Left ventricle myocardium superior (tissue), 1 donor: ENCODE results near the gene KCNIP4. TPM values are rescaled to one million over a fixed set of nuclear protein-coding genes. Genes with fewer than 3 reads are reported as not detected.

Source experiments
- ATAC-seq: fragments of 200-7000 bp; cut with Tn5 transposase; one replicate; pipeline ENCODE4 v1.9.1; 2020; ENCODE audit warnings: mild to moderate bottlenecking, moderate library complexity
- DNase-seq: peaks from one replicate; pipeline ENCODE4 v3.0.0-alpha.2; 2020
- intact Hi-C: fragments of 100-400 bp; cut with micrococcal nuclease; formaldehyde crosslinking; loops from one replicate; pipeline ENCODE4 v1.11.0; 2022
- total RNA-seq: library from RNA; stranded (reverse); fragmentation: NEBNext Ultra II Directional; extraction: Animal tissue kit (Norgen Biotek cat#: 25700); gene quantifications from one replicate; pipeline ENCODE4 v1.2.1, GENCODE V29; 2021
- donor health status: DM: no; HTN: yes; CAD: no; lungs with severe emphysema.

The KCNIP4 gene
- total RNA-seq, 1 donor from 2014 or later, result not detected

DNA sequence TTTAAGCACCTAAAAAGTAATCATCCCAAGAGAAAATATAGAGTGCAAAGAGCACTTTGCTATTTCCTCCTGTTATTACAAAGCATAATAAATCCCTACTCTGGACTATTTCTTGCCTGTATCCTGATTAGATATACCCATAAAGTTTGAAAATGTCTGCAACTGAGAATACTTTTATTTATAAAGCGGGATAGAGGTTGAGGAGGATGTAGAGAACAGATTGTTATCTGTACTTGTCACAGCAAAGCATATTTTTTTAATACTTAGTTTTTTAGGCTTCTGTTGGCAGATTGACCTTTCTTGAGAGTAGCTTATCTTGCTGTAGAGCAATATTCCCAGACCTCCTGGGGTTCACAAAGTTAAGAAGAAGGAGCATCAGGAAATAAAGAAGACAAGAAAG lies 396.1 kb downstream of the KCNIP4 start:
- intact Hi-C loops, result no loop called here
- ATAC-seq, result no peak
- DNase-seq, result no peak

- ATAC-seq (no peak), DNase-seq (no peak)
- intact Hi-C loops, result no loop called here
Observed at GRCh38 chr4:21544955-21545354, 403.6 kb downstream of the KCNIP4 start.

DNA sequence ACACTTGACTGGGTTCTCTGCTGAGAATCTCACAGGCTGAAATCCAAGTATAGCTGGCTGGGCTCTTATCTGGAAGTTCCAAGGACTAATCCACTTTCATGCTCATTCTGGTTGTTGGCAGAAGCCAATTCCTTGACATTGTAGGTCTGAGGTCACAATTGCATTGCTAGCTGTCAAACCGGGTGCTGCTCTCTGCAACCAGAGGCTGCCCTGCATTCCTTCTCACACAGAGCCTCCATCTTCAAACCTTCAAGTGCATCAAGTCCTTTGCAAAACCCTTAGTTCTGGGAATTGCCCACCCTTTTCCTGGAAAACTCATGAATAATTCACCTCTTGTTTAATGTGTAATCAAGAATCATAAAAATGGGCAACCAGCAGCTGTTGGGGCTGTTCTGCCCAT lies 404.2 kb downstream of the KCNIP4 start:
- DNase-seq (no peak), ATAC-seq (no peak)
- intact Hi-C loops, result no loop called here

- ATAC-seq, result no peak
- intact Hi-C loops, result no loop called here
- DNase-seq, result no peak
Observed at GRCh38 chr4:21543514-21543913, 405.1 kb downstream of the KCNIP4 start.

DNA sequence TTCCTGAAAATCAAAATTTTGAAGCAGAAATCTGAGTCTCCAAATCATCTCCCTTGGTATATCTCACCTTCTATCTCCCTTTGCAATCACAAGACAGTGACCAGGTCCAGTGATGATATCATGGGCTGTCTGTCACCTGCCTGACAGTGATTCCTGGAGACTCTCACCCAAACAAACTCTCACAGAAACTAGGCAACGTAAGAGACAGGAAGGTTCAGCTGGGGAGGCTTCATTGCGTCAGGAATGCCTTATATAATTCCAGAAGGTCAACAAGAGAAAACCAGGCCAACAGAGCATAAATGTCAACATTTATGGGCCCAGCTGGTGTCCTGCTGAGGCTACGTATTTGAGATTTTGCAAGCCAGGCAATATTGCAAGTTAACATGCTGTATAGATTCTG lies 412.7 kb downstream of the KCNIP4 start:
- ATAC-seq, result no peak
- no peak for DNase-seq
- intact Hi-C loops, result no loop called here

GRCh38 chr4:21531048-21531447 lies 417.5 kb downstream of the KCNIP4 start:
- no peak for ATAC-seq
- intact Hi-C loops, result no loop called here
- DNase-seq, result no peak

- intact Hi-C loops, result no loop called here
- DNase-seq (no peak), ATAC-seq (no peak)
Observed at GRCh38 chr4:21529214-21529613, 419.4 kb downstream of the KCNIP4 start.

DNA sequence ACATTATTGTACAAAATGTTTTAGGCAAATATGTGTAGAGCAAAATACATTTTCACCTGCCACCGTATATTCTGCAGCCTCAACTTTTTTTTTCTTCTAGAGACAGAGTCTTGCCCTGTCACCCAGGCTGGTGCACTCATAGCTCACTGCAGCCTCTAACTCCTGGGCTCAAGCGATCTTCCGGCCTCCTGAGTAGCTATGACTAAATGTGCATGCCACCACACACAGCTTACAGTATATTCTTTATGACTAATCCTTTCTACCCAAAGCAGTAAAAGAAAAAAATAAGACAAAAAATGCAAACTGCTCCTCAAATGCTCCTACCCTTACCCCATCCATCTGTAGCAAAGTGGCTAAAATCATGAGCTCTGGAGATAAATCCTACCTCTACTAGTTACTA lies 426.3 kb downstream of the KCNIP4 start:
- intact Hi-C loops, result no loop called here
- DNase-seq, result no peak
- no peak for ATAC-seq

GRCh38 chr4:21517126-21517859 lies 431.3 kb downstream of the KCNIP4 start:
- DNase-seq (no peak), ATAC-seq (no peak)
- intact Hi-C loops, result no loop called here

DNA sequence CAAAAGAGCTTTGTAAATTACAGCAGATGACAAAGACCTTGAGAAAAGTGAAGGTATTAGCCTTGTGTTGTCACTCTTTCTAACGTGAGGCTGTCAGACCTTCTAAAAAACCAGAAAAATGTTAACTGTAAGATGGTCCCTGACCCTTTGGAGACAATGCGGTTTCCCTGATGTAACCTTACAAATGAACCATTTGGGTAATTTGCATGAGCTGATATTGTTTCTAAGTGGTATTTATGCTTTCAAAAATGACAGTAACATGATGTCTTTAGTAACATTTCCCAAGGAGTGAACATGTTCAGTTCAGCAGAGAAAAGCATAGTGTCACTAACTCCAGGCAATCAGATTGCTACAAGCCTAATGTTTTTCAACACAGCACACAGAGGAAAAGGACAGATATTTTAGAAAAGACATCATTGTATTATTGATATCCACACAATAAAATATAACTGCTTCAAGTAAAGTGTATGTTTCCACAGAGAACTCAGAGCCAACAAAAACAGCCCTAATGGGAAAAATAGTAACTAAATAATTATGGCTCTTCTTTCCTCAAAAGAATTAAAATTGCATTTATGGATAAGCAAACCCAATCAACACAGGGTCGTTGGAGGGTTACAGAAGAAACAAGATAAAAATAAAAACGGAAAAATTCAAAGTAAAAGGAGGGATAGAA lies 434.4 kb downstream of the KCNIP4 start:
- intact Hi-C loops, result no loop called here
- DNase-seq (no peak), ATAC-seq (no peak)

GRCh38 chr4:21512353-21512752 lies 436.2 kb downstream of the KCNIP4 start:
- intact Hi-C loops, result loop anchor here (2.0 kb wide), 1 partner anchor 252 kb away; no protein-coding TSS in a partner anchor
- ATAC-seq (no peak), DNase-seq (no peak)

DNA sequence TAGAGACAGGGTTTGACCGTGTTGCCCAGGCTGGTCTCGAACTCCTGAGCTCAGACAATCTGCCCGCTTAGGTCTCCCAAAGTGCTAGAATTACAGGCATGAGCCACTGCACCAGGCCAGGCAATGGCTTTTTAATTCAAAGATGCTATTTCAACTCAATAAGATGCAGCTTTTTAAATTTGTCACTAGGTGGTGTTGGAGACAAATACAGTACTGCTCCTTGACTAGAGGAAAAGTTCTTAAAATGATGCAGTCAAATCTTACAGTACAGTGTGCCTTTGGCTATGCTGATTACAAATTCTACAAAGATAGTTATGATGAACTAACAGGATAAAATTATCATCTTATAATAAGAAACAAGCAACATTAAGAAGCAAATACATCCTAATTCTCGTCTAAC lies 441.1 kb downstream of the KCNIP4 start:
- ATAC-seq, result no peak
- DNase-seq, result no peak
- intact Hi-C loops, result no loop called here

- ATAC-seq (no peak), DNase-seq (no peak)
- intact Hi-C loops, result no loop called here
Observed at GRCh38 chr4:21490682-21491081, 457.9 kb downstream of the KCNIP4 start.

DNA sequence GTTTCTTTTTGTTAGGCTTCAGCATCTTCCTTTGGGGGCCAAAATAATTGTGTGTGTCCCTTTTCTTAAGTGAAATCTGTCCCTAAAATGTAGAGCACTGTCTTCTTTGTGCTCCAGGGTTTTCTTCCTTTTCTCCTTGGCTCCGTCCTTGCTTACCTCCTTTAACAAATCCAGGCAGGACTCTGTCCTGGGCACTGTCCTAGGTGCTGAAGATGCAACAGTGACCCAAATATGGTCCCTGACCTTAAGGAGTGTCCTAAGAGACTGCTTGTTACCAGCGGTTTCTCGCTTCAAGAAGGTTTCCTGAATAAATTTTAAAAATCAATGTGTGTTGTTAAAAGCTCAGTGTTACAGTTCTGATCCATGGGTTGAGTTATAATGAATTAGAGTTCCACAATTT lies 471.8 kb downstream of the KCNIP4 start:
- intact Hi-C loops, result no loop called here
- ATAC-seq (no peak), DNase-seq (no peak)

DNA sequence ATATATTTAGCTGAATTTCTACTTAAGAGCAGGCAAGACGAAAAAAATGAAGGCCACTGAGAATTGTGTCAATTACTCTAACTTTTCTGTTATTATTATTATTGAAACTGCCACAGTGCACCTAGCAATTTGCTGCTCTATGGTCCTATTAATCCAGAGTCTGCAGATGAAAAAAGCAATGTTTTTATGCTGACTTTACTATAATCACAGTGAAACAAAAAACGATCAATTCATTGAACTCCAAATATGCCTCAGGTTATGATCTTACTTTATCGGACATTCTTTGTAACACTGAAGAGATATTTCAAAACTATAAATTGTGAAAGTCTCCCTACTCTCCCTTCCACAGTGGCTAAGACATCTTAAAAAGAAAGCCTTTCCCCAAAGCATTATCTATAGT lies 474.4 kb downstream of the KCNIP4 start:
- intact Hi-C loops, result no loop called here
- ATAC-seq (no peak), DNase-seq (no peak)

- DNase-seq (no peak), ATAC-seq (no peak)
- intact Hi-C loops, result no loop called here
Observed at GRCh38 chr4:21470535-21470934, 478.0 kb downstream of the KCNIP4 start.

DNA sequence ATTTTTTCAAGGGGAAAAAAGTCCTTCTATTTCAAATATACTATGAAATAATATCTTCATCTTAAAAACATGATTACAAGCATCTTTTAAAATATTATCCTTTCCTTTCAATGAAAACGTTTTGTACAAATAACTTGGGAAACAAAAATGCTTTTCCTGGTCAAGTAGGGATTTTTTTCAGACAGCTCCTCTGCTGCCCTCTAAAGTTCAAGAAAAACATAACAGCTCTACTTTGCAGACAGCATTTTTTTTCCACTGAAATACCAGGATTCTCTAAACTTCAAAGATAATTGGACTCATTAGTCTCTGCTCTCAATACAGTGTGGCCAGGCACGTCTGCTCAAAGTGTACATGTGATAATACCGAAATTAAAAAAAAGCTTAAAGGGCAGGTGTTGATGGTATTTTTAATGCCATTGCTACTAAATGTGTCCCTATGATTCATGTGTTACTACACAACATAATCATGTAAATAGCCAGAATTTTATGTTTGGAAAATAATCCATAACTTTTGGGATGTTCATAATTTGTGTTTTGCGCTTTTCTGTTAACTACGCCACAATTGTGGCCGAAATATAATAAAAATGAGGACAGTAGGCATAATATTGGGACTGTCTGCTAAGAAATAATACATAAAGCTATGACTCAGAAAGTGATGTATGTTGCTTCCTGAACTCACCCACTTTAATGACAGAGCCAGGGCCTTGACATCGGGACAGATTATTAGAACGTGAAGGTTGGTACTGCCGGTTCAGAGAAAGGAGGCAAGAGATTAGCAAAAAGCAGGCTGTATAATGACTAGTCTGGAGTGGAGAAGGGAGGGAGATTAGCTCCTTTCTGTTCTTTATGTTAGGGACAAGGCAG lies 478.9 kb downstream of the KCNIP4 start:
- intact Hi-C loops, result no loop called here
- no peak for DNase-seq
- ATAC-seq, result no peak

DNA sequence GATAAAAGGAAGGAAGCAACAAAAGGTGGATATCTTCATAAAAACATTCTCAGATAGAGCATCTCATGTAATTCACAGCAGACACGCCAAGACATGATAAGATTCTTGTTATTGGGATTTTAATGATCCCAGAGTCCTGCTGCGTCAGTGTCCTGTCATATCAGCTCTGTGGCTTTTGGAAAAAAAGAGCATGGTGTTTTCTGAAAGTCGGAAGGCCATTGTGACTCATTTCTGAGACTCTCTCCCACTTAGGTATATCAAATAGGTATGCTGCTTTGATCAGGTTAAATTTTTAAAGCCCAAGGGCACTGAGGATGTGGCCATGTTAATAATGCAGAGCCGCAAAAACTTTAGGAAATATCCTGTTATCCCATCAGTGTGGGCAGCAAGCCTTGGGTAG lies 481.0 kb downstream of the KCNIP4 start:
- DNase-seq, result no peak
- intact Hi-C loops, result no loop called here
- ATAC-seq, result no peak

DNA sequence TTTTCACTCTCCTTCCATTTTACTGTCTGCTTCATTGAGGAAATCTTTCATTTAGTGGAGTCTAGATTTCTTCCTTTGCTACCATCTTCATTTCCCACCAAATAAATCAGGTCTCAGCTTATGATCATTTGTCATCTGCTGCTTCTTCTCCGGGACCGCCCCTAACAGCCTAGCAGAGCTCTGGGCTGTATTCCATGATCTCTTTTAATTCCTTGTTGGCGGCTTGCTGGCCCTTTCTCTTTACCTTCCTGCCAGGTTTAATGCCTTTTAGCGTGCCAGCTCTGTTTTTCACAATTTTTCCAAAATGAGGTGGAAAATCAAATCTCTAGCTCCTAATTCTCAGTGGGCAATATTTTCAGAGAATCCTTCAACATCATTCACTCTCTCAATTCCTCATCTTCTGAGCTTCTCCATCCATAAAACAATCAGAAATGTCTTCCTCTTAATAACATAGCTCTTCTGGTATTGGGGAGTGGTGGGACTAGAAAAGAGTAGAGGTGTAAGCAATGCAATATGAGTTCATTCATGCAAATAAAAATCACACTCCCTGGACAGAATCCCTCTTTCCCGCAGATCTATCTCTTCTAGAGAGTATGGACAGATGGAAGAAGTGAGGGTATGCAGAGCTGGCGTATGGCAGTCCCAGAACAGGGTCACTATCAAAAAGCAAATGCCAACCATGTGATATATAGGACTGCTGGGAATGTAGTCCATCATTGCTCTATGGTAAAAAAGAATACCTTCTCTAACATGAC lies 491.3 kb downstream of the KCNIP4 start:
- DNase-seq (no peak), ATAC-seq (no peak)
- intact Hi-C loops, result no loop called here

DNA sequence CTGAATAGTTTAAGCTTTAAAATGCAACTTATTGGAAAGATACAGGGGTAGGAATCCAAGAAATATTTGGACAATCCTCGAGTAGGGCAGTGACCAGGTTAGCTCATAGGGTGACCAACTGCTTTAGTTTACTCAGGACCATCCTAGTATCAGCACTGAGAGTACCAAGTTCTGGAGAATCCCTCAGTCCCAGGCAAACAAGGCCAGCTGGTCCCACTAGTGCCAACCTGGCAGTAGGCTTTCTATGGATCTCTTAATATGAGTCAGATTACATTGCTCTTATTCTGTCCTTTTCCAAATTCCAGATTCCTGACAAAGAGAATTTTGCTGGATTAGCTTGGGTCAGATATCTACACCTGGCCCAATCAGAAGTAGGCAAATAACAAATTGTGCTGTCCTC lies 493.7 kb downstream of the KCNIP4 start:
- intact Hi-C loops, result no loop called here
- no peak for DNase-seq
- ATAC-seq, result no peak
